Measurements from ENCODE around the gene OSGIN1. TPM values are rescaled to one million over a fixed set of nuclear protein-coding genes. Genes with fewer than 3 reads are reported as not detected.
A peak's percentile ranks its signal among the peaks of the same experiment; 100 is the strongest.

Gene OSGIN1
- total RNA-seq, 4 donors from 2014 or later, result 17.3 to 99.7 (median 75.2) TPM

DNA sequence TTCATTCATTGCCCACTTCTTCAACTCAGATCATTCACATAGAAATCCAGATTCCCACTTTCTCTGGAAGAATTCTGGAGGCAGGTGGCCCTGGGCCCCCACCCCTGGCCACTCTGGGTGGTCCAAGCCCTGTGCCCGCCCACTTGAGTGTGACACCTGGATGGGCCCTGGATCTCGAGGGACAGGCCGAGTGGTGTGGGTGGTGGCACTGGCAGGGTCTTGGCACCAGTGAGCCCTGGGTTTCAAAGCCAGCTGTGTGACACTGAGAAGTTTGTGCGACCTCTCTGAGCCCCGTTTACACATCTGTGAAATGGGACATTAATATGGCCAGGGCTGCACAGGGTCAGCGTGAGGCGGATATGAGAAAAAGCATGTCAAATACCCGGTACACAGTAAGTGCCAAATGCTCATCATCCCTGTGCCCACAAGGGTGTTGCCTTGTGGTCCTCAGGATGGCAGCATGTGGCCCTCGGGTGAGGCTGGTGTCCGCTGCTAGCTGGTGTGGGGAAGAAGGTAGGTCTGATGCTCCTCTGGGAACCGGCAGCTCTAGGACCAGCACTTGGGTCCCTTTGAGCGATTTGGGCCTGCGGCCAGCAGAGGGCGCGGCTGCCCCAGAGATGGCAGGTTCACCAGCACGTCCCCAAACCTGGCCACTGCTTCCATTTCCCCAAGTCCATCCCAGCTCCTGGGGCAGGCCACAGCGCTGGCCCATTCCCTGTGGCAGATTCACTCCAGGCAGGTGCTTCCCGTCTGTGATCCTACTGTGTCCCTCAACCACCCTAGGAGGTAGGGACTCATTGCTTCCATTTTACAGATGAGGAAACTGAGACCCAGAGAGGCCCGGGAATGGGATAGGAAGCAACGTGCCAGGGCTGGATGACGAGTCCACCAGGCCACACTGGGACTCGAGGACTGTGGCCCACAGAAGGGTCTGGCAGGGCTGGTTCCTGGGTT is 3.6 kb downstream of the OSGIN1 start:
- peak; percentile 61 to 89 (median 85) for DNase-seq
- Histone ChIP-seq H3K4me3 (no peak overlapping the region), H3K9me3 (no peaks in the 10 kb centered on the region), H3K36me3 (peaks cover 0 to 36% (median 0%) of the 10 kb centered on the region in 3 donors), H3K27me3 (no peaks in the 10 kb centered on the region), H3K27ac (peak overlapping the region in 1 of 4 donors; percentile 25), H3K4me1 (peaks cover 4 to 30% (median 6%) of the 10 kb centered on the region in 4 donors)
- TF ChIP-seq, protein P1, sequence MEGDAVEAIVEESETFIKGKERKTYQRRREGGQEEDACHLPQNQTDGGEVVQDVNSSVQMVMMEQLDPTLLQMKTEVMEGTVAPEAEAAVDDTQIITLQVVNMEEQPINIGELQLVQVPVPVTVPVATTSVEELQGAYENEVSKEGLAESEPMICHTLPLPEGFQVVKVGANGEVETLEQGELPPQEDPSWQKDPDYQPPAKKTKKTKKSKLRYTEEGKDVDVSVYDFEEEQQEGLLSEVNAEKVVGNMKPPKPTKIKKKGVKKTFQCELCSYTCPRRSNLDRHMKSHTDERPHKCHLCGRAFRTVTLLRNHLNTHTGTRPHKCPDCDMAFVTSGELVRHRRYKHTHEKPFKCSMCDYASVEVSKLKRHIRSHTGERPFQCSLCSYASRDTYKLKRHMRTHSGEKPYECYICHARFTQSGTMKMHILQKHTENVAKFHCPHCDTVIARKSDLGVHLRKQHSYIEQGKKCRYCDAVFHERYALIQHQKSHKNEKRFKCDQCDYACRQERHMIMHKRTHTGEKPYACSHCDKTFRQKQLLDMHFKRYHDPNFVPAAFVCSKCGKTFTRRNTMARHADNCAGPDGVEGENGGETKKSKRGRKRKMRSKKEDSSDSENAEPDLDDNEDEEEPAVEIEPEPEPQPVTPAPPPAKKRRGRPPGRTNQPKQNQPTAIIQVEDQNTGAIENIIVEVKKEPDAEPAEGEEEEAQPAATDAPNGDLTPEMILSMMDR (IDR thresholded peaks at IDR 0.05), result peak; percentile 40 to 77 (median 68)
- TF ChIP-seq POLR2A (IDR thresholded peaks at IDR 0.05), result no peak

DNA sequence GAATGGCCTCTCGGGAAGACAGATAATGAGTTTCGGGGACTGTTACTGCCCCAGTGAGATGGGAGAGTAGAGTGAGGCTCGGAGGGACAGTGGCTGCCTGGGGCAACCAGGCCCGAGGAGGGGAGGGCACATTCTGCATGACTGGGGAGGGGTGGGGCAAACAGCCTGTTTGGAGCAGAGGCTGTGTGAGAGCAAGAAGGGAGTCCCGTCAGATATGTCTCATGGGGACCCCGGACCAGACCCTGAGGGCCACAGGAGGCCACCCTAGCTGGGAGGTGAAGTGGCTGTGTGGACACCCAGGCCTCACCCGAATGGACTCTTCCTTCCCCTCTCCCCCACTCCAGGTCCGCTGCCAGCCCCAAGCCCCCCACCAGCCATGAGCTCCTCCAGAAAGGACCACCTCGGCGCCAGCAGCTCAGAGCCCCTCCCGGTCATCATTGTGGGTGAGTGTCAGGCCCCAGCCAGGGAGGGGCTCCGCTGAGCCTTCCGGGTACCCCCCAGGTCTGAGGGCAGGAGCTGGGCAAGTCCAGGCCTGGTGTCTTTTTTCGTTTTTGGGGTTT is 4.3 kb downstream of the OSGIN1 start:
- Histone ChIP-seq H3K27ac (no peak overlapping the region), H3K27me3 (no peaks in the 10 kb centered on the region), H3K36me3 (peaks cover 0 to 43% (median 0%) of the 10 kb centered on the region in 3 donors), H3K4me1 (peaks cover 4 to 28% (median 6%) of the 10 kb centered on the region in 4 donors), H3K9me3 (no peaks in the 10 kb centered on the region), H3K4me3 (no peak overlapping the region)
- DNase-seq, result no peak
- no peak for TF ChIP-seq POLR2A (IDR thresholded peaks at IDR 0.05)
- TF ChIP-seq, protein P1 (IDR thresholded peaks at IDR 0.05), result no peak

DNA sequence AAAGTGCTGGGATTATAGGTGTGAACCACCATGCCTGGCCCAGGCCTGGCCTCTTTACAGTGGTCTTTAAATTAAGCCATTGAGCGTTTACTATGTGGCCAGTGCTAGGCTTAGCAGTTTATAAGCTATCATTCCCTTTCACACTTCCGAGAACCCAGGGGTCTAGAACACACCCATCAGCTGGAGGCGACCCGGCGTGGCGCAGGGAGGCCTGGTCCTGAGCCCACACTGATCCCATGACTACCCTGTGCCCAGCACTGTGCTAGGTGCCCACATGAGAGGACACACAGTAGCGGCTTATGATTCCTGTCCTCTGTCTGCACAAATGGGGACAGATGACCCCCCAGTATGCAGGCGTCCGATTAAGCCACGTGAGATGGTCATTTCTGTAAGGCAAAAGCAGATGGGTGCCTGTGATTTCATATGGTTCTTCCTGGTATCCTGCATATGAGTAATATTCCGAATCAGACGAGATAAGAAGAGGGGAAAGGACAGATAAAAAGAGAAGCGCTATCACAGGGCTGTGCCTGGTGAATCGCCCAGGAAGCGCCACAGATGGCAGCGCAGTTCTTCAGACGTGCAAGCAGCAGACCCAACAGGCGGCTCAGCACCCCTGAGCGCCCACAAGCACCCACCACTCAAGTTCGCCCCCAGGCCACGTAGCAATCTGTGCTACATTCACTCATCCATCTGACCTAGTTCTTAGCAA is 5.3 kb downstream of the OSGIN1 start:
- TF ChIP-seq POLR2A (IDR thresholded peaks at IDR 0.05), result no peak
- TF ChIP-seq, protein P1 (IDR thresholded peaks at IDR 0.05), result no peak
- no peaks in the 10 kb centered on the region for H3K9me3 ChIP-seq
- no peak overlapping the region for H3K4me3 ChIP-seq
- peaks cover 0 to 52% (median 0%) of the 10 kb centered on the region in 3 donors for H3K36me3 ChIP-seq
- no peak for DNase-seq
- H3K4me1 ChIP-seq, result peaks cover 0 to 23% (median 5%) of the 10 kb centered on the region in 4 donors
- H3K27ac ChIP-seq, result no peak overlapping the region
- no peaks in the 10 kb centered on the region for H3K27me3 ChIP-seq

GRCh38 chr16:83958846-83959565 is 6.0 kb downstream of the OSGIN1 start:
- peaks cover 0 to 60% (median 0%) of the 10 kb centered on the region in 3 donors for H3K36me3 ChIP-seq
- H3K9me3 ChIP-seq, result no peaks in the 10 kb centered on the region
- H3K4me1 ChIP-seq, result peaks cover 0 to 18% (median 3%) of the 10 kb centered on the region in 4 donors
- no peak overlapping the region for H3K4me3 ChIP-seq
- DNase-seq, result no peak
- TF ChIP-seq POLR2A (IDR thresholded peaks at IDR 0.05), result no peak
- TF ChIP-seq, protein P1 (IDR thresholded peaks at IDR 0.05), result no peak
- H3K27ac ChIP-seq, result no peak overlapping the region
- H3K27me3 ChIP-seq, result no peaks in the 10 kb centered on the region

All from Peyer's patch (tissue), 4 donors.